ENCODE data around the gene ABCC4. TPM values are rescaled to one million over a fixed set of nuclear protein-coding genes. Genes with fewer than 3 reads are reported as not detected.

The ABCC4 gene
- total RNA-seq, 1 experiment from 2014 or later: 52.0 TPM

DNA sequence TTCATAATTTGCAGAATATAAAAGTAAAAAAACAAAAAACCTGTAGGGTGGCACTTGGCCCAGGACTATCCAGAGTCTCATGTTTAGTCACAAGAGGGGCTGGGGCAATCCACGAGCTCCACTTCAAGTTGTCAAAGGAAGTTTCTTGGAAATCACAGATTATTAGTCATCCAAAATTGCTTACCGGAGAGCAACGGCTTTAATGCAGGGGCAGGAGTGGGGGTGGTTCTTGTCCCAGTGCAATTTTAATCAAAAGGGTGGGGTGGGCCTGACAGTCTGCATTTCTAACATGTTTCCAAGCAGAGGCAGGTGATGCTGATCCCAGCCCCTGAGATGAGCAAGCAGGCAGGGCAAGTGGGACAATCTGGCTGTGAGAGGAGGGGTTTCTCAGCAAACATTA lies 233.9 kb downstream of the ABCC4 start:
- POLR2A ChIA-PET (ENCODE audit: low non-redundant PET): no interaction called here
- peaks cover 9% of the 10 kb centered on the region for H3K36me3 ChIP-seq (ENCODE audit: insufficient read depth, low read length, poor library complexity, severe bottlenecking)
- H3K4me1 ChIP-seq (ENCODE audit: insufficient read depth, low read length, poor library complexity, severe bottlenecking): no peaks in the 10 kb centered on the region
- CTCF ChIA-PET: no interaction called here
- TF ChIP-seq, protein P1, sequence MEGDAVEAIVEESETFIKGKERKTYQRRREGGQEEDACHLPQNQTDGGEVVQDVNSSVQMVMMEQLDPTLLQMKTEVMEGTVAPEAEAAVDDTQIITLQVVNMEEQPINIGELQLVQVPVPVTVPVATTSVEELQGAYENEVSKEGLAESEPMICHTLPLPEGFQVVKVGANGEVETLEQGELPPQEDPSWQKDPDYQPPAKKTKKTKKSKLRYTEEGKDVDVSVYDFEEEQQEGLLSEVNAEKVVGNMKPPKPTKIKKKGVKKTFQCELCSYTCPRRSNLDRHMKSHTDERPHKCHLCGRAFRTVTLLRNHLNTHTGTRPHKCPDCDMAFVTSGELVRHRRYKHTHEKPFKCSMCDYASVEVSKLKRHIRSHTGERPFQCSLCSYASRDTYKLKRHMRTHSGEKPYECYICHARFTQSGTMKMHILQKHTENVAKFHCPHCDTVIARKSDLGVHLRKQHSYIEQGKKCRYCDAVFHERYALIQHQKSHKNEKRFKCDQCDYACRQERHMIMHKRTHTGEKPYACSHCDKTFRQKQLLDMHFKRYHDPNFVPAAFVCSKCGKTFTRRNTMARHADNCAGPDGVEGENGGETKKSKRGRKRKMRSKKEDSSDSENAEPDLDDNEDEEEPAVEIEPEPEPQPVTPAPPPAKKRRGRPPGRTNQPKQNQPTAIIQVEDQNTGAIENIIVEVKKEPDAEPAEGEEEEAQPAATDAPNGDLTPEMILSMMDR (conservative IDR thresholded peaks at IDR 0.05; ENCODE audit: low read depth, low read length): no peak
- no peak for TF ChIP-seq EZH2 (IDR thresholded peaks at IDR 0.05; ENCODE audit: borderline replicate concordance, low read depth, low read length, poor library complexity, severe bottlenecking)
- no peaks in the 10 kb centered on the region for H3K9me3 ChIP-seq (ENCODE audit: low read depth, low read length, poor library complexity, severe bottlenecking)
- H3K27me3 ChIP-seq (replicated peaks; ENCODE audit: insufficient read depth, low read depth, low read length, poor library complexity): no peaks in the 10 kb centered on the region
- H3K27ac ChIP-seq (ENCODE audit: low read depth, low read length, poor library complexity, severe bottlenecking): no peak overlapping the region
- no peak overlapping the region for H3K4me3 ChIP-seq (ENCODE audit: low read depth, low read length, poor library complexity, severe bottlenecking)
- intact Hi-C loops (cut with micrococcal nuclease; ENCODE audit: unreplicated experiment): no loop called here
- BruUV-seq (replicated peaks): no TSS peak
- no peak for DNase-seq (ENCODE audit: low spot score)

DNA sequence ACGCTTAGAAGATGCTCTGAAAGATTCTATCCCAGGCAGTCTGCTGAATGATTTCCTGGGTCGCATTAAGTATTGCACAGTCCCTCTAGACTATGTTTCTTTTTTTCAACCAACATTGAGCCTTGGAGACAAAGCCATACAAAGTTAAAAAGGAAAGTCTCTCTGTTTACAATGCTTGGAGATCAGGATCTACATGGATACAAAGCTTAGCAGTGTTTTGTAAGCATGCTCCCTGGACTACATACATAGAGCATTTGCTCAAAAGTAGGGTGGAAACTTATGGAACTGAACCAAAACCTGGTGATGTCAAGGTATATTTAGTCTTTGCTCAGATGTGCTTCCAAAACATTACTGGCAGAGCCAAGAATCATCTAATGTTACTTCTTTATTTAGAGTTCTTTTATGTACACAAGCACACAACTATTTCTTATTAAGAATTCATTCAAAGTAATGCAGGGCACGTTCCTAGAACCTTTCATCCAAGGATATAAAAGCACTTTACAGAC lies 241.2 kb downstream of the ABCC4 start:
- Histone ChIP-seq H3K36me3 (ENCODE audit: insufficient read depth, low read length, poor library complexity, severe bottlenecking) (no peaks in the 10 kb centered on the region), H3K27me3 (replicated peaks; ENCODE audit: insufficient read depth, low read depth, low read length, poor library complexity) (no peaks in the 10 kb centered on the region), H3K27ac (ENCODE audit: low read depth, low read length, poor library complexity, severe bottlenecking) (no peak overlapping the region), H3K4me3 (ENCODE audit: low read depth, low read length, poor library complexity, severe bottlenecking) (no peak overlapping the region), H3K9me3 (ENCODE audit: low read depth, low read length, poor library complexity, severe bottlenecking) (no peaks in the 10 kb centered on the region), H3K4me1 (ENCODE audit: insufficient read depth, low read length, poor library complexity, severe bottlenecking) (no peaks in the 10 kb centered on the region)
- no TSS peak for BruUV-seq (replicated peaks)
- intact Hi-C loops (cut with micrococcal nuclease; ENCODE audit: unreplicated experiment): no loop called here
- ChIA-PET POLR2A (ENCODE audit: low non-redundant PET) (interaction anchor here (0.5 kb wide), 1 partner anchor 339 kb away, joined by 5 read pairs; no protein-coding TSS in a partner anchor), CTCF (no interaction called here)
- TF ChIP-seq, protein P1 (conservative IDR thresholded peaks at IDR 0.05; ENCODE audit: low read depth, low read length): no peak
- no peak for TF ChIP-seq EZH2 (IDR thresholded peaks at IDR 0.05; ENCODE audit: borderline replicate concordance, low read depth, low read length, poor library complexity, severe bottlenecking)
- DNase-seq (ENCODE audit: low spot score): no peak

DNA sequence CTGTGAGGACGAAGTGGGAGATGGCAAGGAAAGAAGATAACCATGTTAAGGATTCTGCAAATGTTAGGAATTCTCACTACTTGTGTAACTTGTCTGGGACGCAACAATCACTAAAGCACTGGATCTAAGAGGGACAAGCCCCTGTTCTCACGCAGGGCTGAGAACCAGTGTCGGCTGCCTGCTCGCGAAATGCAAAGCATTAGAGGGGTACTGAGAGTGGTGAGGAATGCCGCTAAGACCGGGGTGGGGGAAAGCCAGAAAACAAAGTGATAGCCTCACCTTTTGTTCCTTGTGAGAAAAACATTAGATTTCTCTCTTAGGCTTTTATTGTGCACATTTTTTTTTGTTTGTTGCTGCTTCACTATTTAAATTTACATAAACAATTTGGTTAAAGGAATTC lies 241.9 kb downstream of the ABCC4 start:
- Histone ChIP-seq H3K27ac (ENCODE audit: low read depth, low read length, poor library complexity, severe bottlenecking) (no peak overlapping the region), H3K4me1 (ENCODE audit: insufficient read depth, low read length, poor library complexity, severe bottlenecking) (no peaks in the 10 kb centered on the region), H3K4me3 (ENCODE audit: low read depth, low read length, poor library complexity, severe bottlenecking) (no peak overlapping the region), H3K9me3 (ENCODE audit: low read depth, low read length, poor library complexity, severe bottlenecking) (no peaks in the 10 kb centered on the region), H3K27me3 (replicated peaks; ENCODE audit: insufficient read depth, low read depth, low read length, poor library complexity) (no peaks in the 10 kb centered on the region), H3K36me3 (ENCODE audit: insufficient read depth, low read length, poor library complexity, severe bottlenecking) (no peaks in the 10 kb centered on the region)
- BruUV-seq (replicated peaks): no TSS peak
- CTCF ChIA-PET: no interaction called here
- POLR2A ChIA-PET (ENCODE audit: low non-redundant PET): no interaction called here
- DNase-seq (ENCODE audit: low spot score): no peak
- intact Hi-C loops (cut with micrococcal nuclease; ENCODE audit: unreplicated experiment): no loop called here
- TF ChIP-seq EZH2 (IDR thresholded peaks at IDR 0.05; ENCODE audit: borderline replicate concordance, low read depth, low read length, poor library complexity, severe bottlenecking): no peak
- TF ChIP-seq, protein P1 (conservative IDR thresholded peaks at IDR 0.05; ENCODE audit: low read depth, low read length): no peak

Data from A673 (cell line).